IMR-90 (cell line): ENCODE data around the gene ADRA1B. TPM values are rescaled to one million over a fixed set of nuclear protein-coding genes. Genes with fewer than 3 reads are reported as not detected.
"Not testable (repeated sequence)": the region's sequence is repeated elsewhere in the genome, so short reads cannot be mapped to it uniquely, and the experiment has no call there.

Experiments used
- ATAC-seq: fragments of 200-7000 bp; cut with Tn5 transposase; 2 replicates; pipeline ENCODE4 v1.9.1; 2020; ENCODE audit warnings: low read depth, mild to moderate bottlenecking, moderate library complexity
- BruUV-seq: library from RNA; stranded (reverse); fragments of 400-500 nt; replicated peaks from 2 replicates; lab custom pipeline; 2021; lab: Mats Ljungman, UMichigan
- CTCF ChIA-PET: fragments of 300-600 bp; formaldehyde crosslinking; extraction: SDS; loops from one replicate; lab custom pipeline; 2021; ENCODE audit warnings: antibody characterized with exemption; lab: Yijun Ruan, JAX
- POLR2A ChIA-PET: fragments of 300-600 bp; sonication (Branson Sonifier 250); formaldehyde crosslinking; loops from one replicate; lab custom pipeline; 2022; ENCODE audit warnings: antibody characterized with exemption; ENCODE audit not compliant: unreplicated experiment; lab: Charles Lee
- DNase-seq: peaks from one replicate; pipeline ENCODE4 v3.0.0; 2013
- H2AFZ ChIP-seq: replicated peaks from 2 replicates; pipeline ENCODE3; 2013; ENCODE audit warnings: low read length, mild to moderate bottlenecking; ENCODE audit not compliant: poor library complexity
- H2AK5ac ChIP-seq: 2 replicates; pipeline ENCODE4 v1.6.1; 2013; ENCODE audit warnings: low read depth, low read length, inconsistent platforms
- H2AK9ac ChIP-seq: replicated peaks from 2 replicates; pipeline ENCODE3; 2013; ENCODE audit warnings: mild to moderate bottlenecking, low read depth, low read length, moderate library complexity; ENCODE audit not compliant: poor library complexity
- H2BK120ac ChIP-seq: 2 replicates; pipeline ENCODE4 v1.6.1; 2013; ENCODE audit warnings: low read depth, low read length, inconsistent platforms
- H2BK15ac ChIP-seq: 3 replicates; pipeline ENCODE4 v1.6.1; 2013; ENCODE audit warnings: low read depth, low read length, inconsistent platforms
- H2BK20ac ChIP-seq: 2 replicates; pipeline ENCODE4 v1.6.1; 2013; ENCODE audit warnings: low read depth, mild to moderate bottlenecking, inconsistent platforms, low read length, moderate library complexity
- H2BK5ac ChIP-seq: 2 replicates; pipeline ENCODE4 v1.6.1; 2013; ENCODE audit warnings: mild to moderate bottlenecking, low read depth, low read length, inconsistent platforms; ENCODE audit not compliant: poor library complexity, severe bottlenecking
- H3K14ac ChIP-seq: replicated peaks from 2 replicates; pipeline ENCODE4 v1.6.1; 2013; ENCODE audit warnings: low read depth, low read length, inconsistent platforms
- H3K18ac ChIP-seq: 2 replicates; pipeline ENCODE4 v1.6.1; 2013; ENCODE audit warnings: low read depth, low read length, control low read depth
- H3K23ac ChIP-seq: 2 replicates; pipeline ENCODE4 v1.6.1; 2013; ENCODE audit warnings: low read depth, low read length, inconsistent platforms
- H3K27ac ChIP-seq: 2 replicates; pipeline ENCODE4 v1.5.1; 2013; ENCODE audit warnings: mild to moderate bottlenecking, control low read depth, low read length; ENCODE audit not compliant: insufficient read depth
- H3K27me3 ChIP-seq: 2 replicates; pipeline ENCODE4 v1.6.1; 2013; ENCODE audit warnings: low read length; ENCODE audit not compliant: control insufficient read depth, insufficient read depth
- H3K36me3 ChIP-seq: 2 replicates; pipeline ENCODE4 v1.6.1; 2013; ENCODE audit warnings: low read length, mixed read lengths; ENCODE audit not compliant: control insufficient read depth, insufficient read depth
- H3K4ac ChIP-seq: 2 replicates; pipeline ENCODE4 v1.6.1; 2013; ENCODE audit warnings: low read depth, low read length, inconsistent platforms
- H3K4me1 ChIP-seq: 2 replicates; pipeline ENCODE4 v1.6.1; 2013; ENCODE audit warnings: low read length, mixed read lengths; ENCODE audit not compliant: control insufficient read depth, insufficient read depth
- H3K4me2 ChIP-seq: 2 replicates; pipeline ENCODE4 v1.6.1; 2013; ENCODE audit warnings: low read depth, mild to moderate bottlenecking, control low read depth, low read length, moderate library complexity
- H3K4me3 ChIP-seq: 2 replicates; pipeline ENCODE4 v1.5.1; 2013; ENCODE audit warnings: low read depth, mild to moderate bottlenecking, control low read depth, low read length, moderate library complexity; ENCODE audit not compliant: insufficient read depth
- H3K56ac ChIP-seq: 2 replicates; pipeline ENCODE4 v1.6.1; 2013; ENCODE audit warnings: low read length, inconsistent platforms; ENCODE audit not compliant: insufficient read depth; ENCODE audit errors: extremely low read depth
- H3K79me1 ChIP-seq, 2 experiments: 2 replicates each; pipeline ENCODE4 v1.6.1; 2013; ENCODE audit warnings: low read length in 2 of 2, inconsistent platforms in 1 of 2, low read depth in 1 of 2
- H3K9ac ChIP-seq: 2 replicates; pipeline ENCODE4 v1.6.1; 2013; ENCODE audit warnings: low read depth, low read length, control low read depth
- H3K9me1 ChIP-seq: 2 replicates; pipeline ENCODE4 v1.6.1; 2013; ENCODE audit warnings: low read length, inconsistent platforms; ENCODE audit not compliant: insufficient read depth
- H3K9me3 ChIP-seq: 2 replicates; pipeline ENCODE4 v1.6.1; 2013; ENCODE audit warnings: low read length; ENCODE audit not compliant: control insufficient read depth, insufficient read depth
- H4K20me1 ChIP-seq: 2 replicates; pipeline ENCODE4 v1.6.1; 2013; ENCODE audit warnings: low read length, inconsistent platforms; ENCODE audit not compliant: insufficient read depth
- H4K5ac ChIP-seq: 2 replicates; pipeline ENCODE4 v1.6.1; 2013; ENCODE audit warnings: mild to moderate bottlenecking, low read depth, low read length, control low read depth
- H4K8ac ChIP-seq, 2 experiments: 2 replicates each; pipeline ENCODE4 v1.6.1; 2013; ENCODE audit warnings: low read depth in 2 of 2, low read length in 2 of 2, control low read depth in 1 of 2, inconsistent platforms in 1 of 2
- H4K91ac ChIP-seq: 2 replicates; pipeline ENCODE4 v1.6.1; 2013; ENCODE audit warnings: low read depth, low read length, inconsistent platforms; ENCODE audit not compliant: insufficient read depth
- CEBPB ChIP-seq: IDR thresholded peaks from 2 replicates; pipeline ENCODE4 v1.6.1; 2012; ENCODE audit warnings: low read depth, low read length, improper control_type of control experiment
- RFX5 ChIP-seq: IDR thresholded peaks from 2 replicates; pipeline ENCODE4 v1.8.0; 2012; ENCODE audit warnings: low read depth, mild to moderate bottlenecking, low read length, moderate library complexity
- USF2 ChIP-seq: fragments of 150-350 bp; IDR thresholded peaks from 2 replicates; pipeline ENCODE4 v1.6.1; 2017; ENCODE audit warnings: mild to moderate bottlenecking, antibody characterized with exemption, low read length, low read depth
- WGBS, 2 experiments: methylation state at CpG; one replicate each; pipeline versions ENCODE4 v1.1.5 to v1.1.7; 2013; ENCODE audit warnings: missing lambda C conversion rate in 2 of 2; ENCODE audit not compliant: insufficient read length in 1 of 2; ENCODE audit errors: extremely low coverage in 2 of 2; 5-methylcytosine and 5-hydroxymethylcytosine counted together
- dilution Hi-C: fragments of 300-500 bp; cut with HindIII; formaldehyde crosslinking; loops from one replicate; pipeline ENCODE4 v1.14.3; 2018; ENCODE audit warnings: low sequenced_read_pairs; ENCODE audit not compliant: unreplicated experiment
- in situ Hi-C: fragments of 300-500 bp; cut with MboI; formaldehyde crosslinking; loops from 3 replicates; pipeline ENCODE4 v1.14.3; 2019; ENCODE audit warnings: low sequenced_read_pairs, inconsistent platforms, mixed read lengths
- intact Hi-C: fragments of 100-400 bp; cut with micrococcal nuclease; formaldehyde crosslinking; loops from 2 replicates; pipeline ENCODE4 v1.10.0; 2022
- polyA plus RNA-seq, 3 experiments: library from polyadenylated mRNA; depleted of rRNA; stranded (reverse); fragments of >200 nt; gene quantifications; 2 replicates each; pipeline ENCODE4 v1.2.3, GENCODE V29; 2012; ENCODE audit warnings: low replicate concordance in 1 of 3
- total RNA-seq: library from RNA; depleted of rRNA; stranded (reverse); fragments of >200 nt; gene quantifications from 2 replicates; pipeline ENCODE4 v1.2.3, GENCODE V29; 2012

The ADRA1B gene
- total and polyA plus RNA-seq, 2 of the 4 experiments (the other 2 are of a cell fraction), result 0.18 to 1.5 TPM

GRCh38 chr5:159965031-159965837, 49.0 kb downstream of the ADRA1B start (continued):
- no peak for TF ChIP-seq USF2
- TF ChIP-seq RFX5, result no peak
- no peak for TF ChIP-seq CEBPB

- H3K4ac ChIP-seq, H4K5ac ChIP-seq, H3K27ac ChIP-seq, H3K56ac ChIP-seq, H3K36me3 ChIP-seq, H3K9ac ChIP-seq, H4K20me1 ChIP-seq, BruUV-seq, H3K4me3 ChIP-seq, dilution Hi-C loops, H3K4me2 ChIP-seq, H4K8ac ChIP-seq, H2AK9ac ChIP-seq, H3K27me3 ChIP-seq, ATAC-seq, H2AFZ ChIP-seq, DNase-seq, H3K14ac ChIP-seq, H2BK5ac ChIP-seq, H3K18ac ChIP-seq, H3K9me3 ChIP-seq, H4K91ac ChIP-seq, H3K79me1 ChIP-seq, H2AK5ac ChIP-seq, H2BK20ac ChIP-seq, H3K23ac ChIP-seq: not testable (repeated sequence)
- Histone ChIP-seq H3K9me1 (peaks cover 14% of the 10 kb centered on the region), H3K4me1 (peaks cover 11% of the 10 kb centered on the region), H2BK15ac (peak overlapping the region; percentile 52; the same call in 1 of the 3 replicates), H2BK120ac (peak overlapping the region; percentile 77; the same call in 1 of the 2 replicates)
- CTCF ChIA-PET, result interaction anchor here (0.6 to 1.7 kb wide), 6 partner anchors 10 to 521 kb away, joined by 3 to 5 read pairs (median 4); no protein-coding TSS in a partner anchor
- in situ Hi-C loops (loop anchor here (10.0 to 25.0 kb wide), 2 partner anchors 521 to 803 kb away; no protein-coding TSS in a partner anchor), intact Hi-C loops (loop anchor here (1.0 to 5.0 kb wide), 4 partner anchors 49 to 678 kb away; partner anchors contain the start of genes ADRA1B and IL12B)
- no CpG with 5 or more reads among the region's 4 CpGs for WGBS, 2 experiments
- POLR2A ChIA-PET, result interaction anchor here (0.6 kb wide), 1 partner anchor 788 kb away, joined by 3 read pairs; no protein-coding TSS in a partner anchor
These were observed 49.5 kb downstream of the ADRA1B start for GRCh38 chr5:159965838-159966128.
